ENCODE data around the gene LRPAP1.

The LRPAP1 gene

DNA sequence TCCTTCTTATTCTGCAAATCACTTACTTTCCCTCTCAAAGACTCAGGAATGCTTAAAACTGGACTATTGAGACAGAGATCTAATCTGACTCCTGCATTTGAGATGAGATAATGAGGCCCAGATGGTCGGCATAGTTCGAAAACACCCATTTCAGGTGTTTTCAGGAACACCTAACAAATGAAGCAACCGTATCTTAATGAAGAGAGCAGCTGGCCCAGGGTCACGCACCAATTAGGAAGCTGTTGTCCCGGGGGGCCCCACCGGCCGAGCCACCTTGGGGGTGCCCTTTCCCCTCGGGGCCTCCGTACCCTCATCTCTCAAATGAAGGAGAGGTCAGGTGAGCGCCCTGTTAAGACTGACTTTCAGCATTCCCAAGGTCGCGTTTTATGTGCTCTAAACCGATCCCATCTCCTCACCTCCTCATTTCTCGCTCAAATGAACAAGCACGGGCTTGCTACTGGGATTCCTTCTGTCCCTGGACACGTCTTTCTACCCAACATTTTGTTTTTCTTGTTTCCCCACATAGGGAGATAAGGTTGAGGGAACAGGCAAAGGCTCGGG lies 824 bp downstream of the LRPAP1 start:
- Histone ChIP-seq H3K79me2 (ENCODE audit: control insufficient read depth, insufficient read depth, low read length, poor library complexity) (peaks cover 9% of the 10 kb centered on the region), H3K4me3 (ENCODE audit: low read depth, low read length) (peak overlapping the region; percentile 82), H2AK5ac (ENCODE audit: low read length) (peak overlapping the region; percentile 17), H3K79me1 (ENCODE audit: low read length) (peaks cover 3% of the 10 kb centered on the region), H2BK5ac (ENCODE audit: low read depth, low read length, poor library complexity) (no peak overlapping the region), H3K4me2 (ENCODE audit: low read length) (peak overlapping the region; percentile 77), H3K36me3 (ENCODE audit: control insufficient read depth in 1 of 2, insufficient read depth in 2 of 2, low read length in 2 of 2) (peaks cover 14 to 23% of the 10 kb centered on the region in 2 experiments), H2AFZ (ENCODE audit: insufficient read depth, low read length, poor library complexity) (no peak overlapping the region), H3K18ac (ENCODE audit: low read length) (no peak overlapping the region), H4K8ac (ENCODE audit: low read depth, low read length) (peak overlapping the region; percentile 38), H3K9me3 (ENCODE audit: insufficient read depth, low read depth, low read length) (peaks cover 1% of the 10 kb centered on the region), H3K4ac (ENCODE audit: low read depth, low read length) (peak overlapping the region; percentile 3), H3K14ac (ENCODE audit: low read length) (peak overlapping the region; percentile 1), H3K4me1 (ENCODE audit: control insufficient read depth in 1 of 2, insufficient read depth in 2 of 2, low read length in 2 of 2) (peaks cover 10 to 21% of the 10 kb centered on the region in 2 experiments), H3K27ac (ENCODE audit: low read depth, low read length) (no peak overlapping the region), H3K27me3 (ENCODE audit: insufficient read depth, low read length) (no peaks in the 10 kb centered on the region), H3K9ac (ENCODE audit: low read length) (no peak overlapping the region), H4K12ac (ENCODE audit: low read depth, low read length) (no peak overlapping the region), H3K23ac (ENCODE audit: low read length) (no peak overlapping the region), H2BK12ac (ENCODE audit: low read length) (no peak overlapping the region), H2BK120ac (ENCODE audit: insufficient read depth, low read length, poor library complexity) (no peak overlapping the region), H4K91ac (ENCODE audit: low read depth, low read length) (no peak overlapping the region)
- DNase-seq = peak in 1 of 2 donors; percentile 66
- no CpG with 5 or more reads among the region's 17 CpGs for WGBS (ENCODE audit: extremely low coverage, insufficient coverage, insufficient read length)

DNA sequence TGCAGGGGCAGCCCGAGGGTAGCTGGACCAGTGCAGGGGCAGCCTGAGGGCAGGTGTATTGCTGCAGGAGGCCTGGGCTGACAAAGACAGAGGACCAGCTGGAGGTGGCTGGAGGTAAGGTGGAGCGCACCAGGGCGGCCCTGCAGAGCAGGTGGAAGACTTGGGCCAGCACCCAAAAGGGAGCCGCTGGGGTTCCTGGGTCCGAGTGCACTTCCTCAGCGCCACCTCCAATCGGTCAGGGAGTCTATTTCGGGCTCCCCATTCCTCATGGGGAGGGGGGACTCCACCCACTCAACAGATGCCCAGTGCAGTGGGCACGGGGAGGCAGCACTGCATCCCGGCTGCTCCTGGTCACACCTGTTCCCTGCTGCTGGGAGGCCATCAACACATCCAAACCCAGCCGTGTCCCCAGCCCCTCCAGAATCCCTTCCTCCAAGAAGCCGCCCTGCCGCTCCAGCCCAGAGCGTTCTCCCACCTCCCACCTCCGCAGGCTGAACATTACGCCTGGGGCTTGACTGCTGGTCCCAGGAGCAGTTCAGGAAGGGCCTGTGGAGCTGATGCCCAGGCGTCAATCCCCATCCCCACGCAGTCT lies 1.5 kb downstream of the LRPAP1 start:
- H3K9ac ChIP-seq (ENCODE audit: low read length) = no peak overlapping the region
- H2AFZ ChIP-seq (ENCODE audit: insufficient read depth, low read length, poor library complexity) = no peak overlapping the region
- H3K23ac ChIP-seq (ENCODE audit: low read length) = no peak overlapping the region
- no peak overlapping the region for H4K8ac ChIP-seq (ENCODE audit: low read depth, low read length)
- H3K79me2 ChIP-seq (ENCODE audit: control insufficient read depth, insufficient read depth, low read length, poor library complexity) = peaks cover 9% of the 10 kb centered on the region
- peaks cover 3% of the 10 kb centered on the region for H3K79me1 ChIP-seq (ENCODE audit: low read length)
- no peak overlapping the region for H4K91ac ChIP-seq (ENCODE audit: low read depth, low read length)
- H3K4me3 ChIP-seq (ENCODE audit: low read depth, low read length) = no peak overlapping the region
- H3K4me1 ChIP-seq (ENCODE audit: control insufficient read depth in 1 of 2, insufficient read depth in 2 of 2, low read length in 2 of 2) = peaks cover 10 to 21% of the 10 kb centered on the region in 2 experiments
- no peak overlapping the region for H2BK120ac ChIP-seq (ENCODE audit: insufficient read depth, low read length, poor library complexity)
- peaks cover 14 to 26% of the 10 kb centered on the region in 2 experiments for H3K36me3 ChIP-seq (ENCODE audit: control insufficient read depth in 1 of 2, insufficient read depth in 2 of 2, low read length in 2 of 2)
- no peak for DNase-seq
- no peaks in the 10 kb centered on the region for H3K27me3 ChIP-seq (ENCODE audit: insufficient read depth, low read length)
- H3K18ac ChIP-seq (ENCODE audit: low read length) = no peak overlapping the region
- no peak overlapping the region for H2BK12ac ChIP-seq (ENCODE audit: low read length)
- peaks cover 1% of the 10 kb centered on the region for H3K9me3 ChIP-seq (ENCODE audit: insufficient read depth, low read depth, low read length)
- H3K14ac ChIP-seq (ENCODE audit: low read length) = no peak overlapping the region
- H2AK5ac ChIP-seq (ENCODE audit: low read length) = no peak overlapping the region
- no peak overlapping the region for H4K12ac ChIP-seq (ENCODE audit: low read depth, low read length)
- no peak overlapping the region for H2BK5ac ChIP-seq (ENCODE audit: low read depth, low read length, poor library complexity)
- H3K4me2 ChIP-seq (ENCODE audit: low read length) = peak overlapping the region; percentile 77
- WGBS (ENCODE audit: extremely low coverage, insufficient coverage, insufficient read length) = no CpG with 5 or more reads among the region's 18 CpGs
- H3K4ac ChIP-seq (ENCODE audit: low read depth, low read length) = peak overlapping the region; percentile 16
- no peak overlapping the region for H3K27ac ChIP-seq (ENCODE audit: low read depth, low read length)

DNA sequence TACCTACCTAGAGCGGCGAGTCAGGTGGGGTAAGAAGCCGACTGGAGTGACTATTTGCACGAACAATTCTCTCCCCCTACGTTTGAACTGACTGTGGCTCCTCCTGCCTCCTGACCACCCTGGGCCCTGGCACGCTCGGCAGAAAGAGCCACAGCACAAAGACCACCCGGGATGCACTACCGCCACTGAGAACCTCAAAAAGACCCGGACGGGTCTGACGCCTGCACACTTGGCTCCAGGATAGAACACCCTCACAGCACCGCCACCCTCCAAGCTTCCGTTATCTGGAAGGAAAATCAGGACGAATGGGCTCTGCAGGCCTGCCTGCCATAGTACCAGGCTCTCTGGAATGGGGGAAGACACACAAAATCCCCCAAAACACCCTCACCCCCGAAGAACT lies 2.2 kb downstream of the LRPAP1 start:
- H2AFZ ChIP-seq (ENCODE audit: insufficient read depth, low read length, poor library complexity) = no peak overlapping the region
- no peak overlapping the region for H4K8ac ChIP-seq (ENCODE audit: low read depth, low read length)
- no peak overlapping the region for H3K14ac ChIP-seq (ENCODE audit: low read length)
- no CpG with 5 or more reads among the region's 16 CpGs for WGBS (ENCODE audit: extremely low coverage, insufficient coverage, insufficient read length)
- H3K4me2 ChIP-seq (ENCODE audit: low read length) = no peak overlapping the region
- no peak for DNase-seq
- H3K9ac ChIP-seq (ENCODE audit: low read length) = no peak overlapping the region
- H3K79me2 ChIP-seq (ENCODE audit: control insufficient read depth, insufficient read depth, low read length, poor library complexity) = peaks cover 9% of the 10 kb centered on the region
- peaks cover 3% of the 10 kb centered on the region for H3K79me1 ChIP-seq (ENCODE audit: low read length)
- H2BK5ac ChIP-seq (ENCODE audit: low read depth, low read length, poor library complexity) = no peak overlapping the region
- H3K27me3 ChIP-seq (ENCODE audit: insufficient read depth, low read length) = no peaks in the 10 kb centered on the region
- no peak overlapping the region for H2AK5ac ChIP-seq (ENCODE audit: low read length)
- H3K4ac ChIP-seq (ENCODE audit: low read depth, low read length) = peak overlapping the region; percentile 3
- no peak overlapping the region for H4K91ac ChIP-seq (ENCODE audit: low read depth, low read length)
- peak overlapping the region; percentile 6 for H3K18ac ChIP-seq (ENCODE audit: low read length)
- H3K36me3 ChIP-seq (ENCODE audit: control insufficient read depth in 1 of 2, insufficient read depth in 2 of 2, low read length in 2 of 2) = peaks cover 15 to 32% of the 10 kb centered on the region in 2 experiments
- no peak overlapping the region for H4K12ac ChIP-seq (ENCODE audit: low read depth, low read length)
- H3K23ac ChIP-seq (ENCODE audit: low read length) = no peak overlapping the region
- peaks cover 10 to 21% of the 10 kb centered on the region in 2 experiments for H3K4me1 ChIP-seq (ENCODE audit: control insufficient read depth in 1 of 2, insufficient read depth in 2 of 2, low read length in 2 of 2)
- H3K27ac ChIP-seq (ENCODE audit: low read depth, low read length) = no peak overlapping the region
- peaks cover 1% of the 10 kb centered on the region for H3K9me3 ChIP-seq (ENCODE audit: insufficient read depth, low read depth, low read length)
- H2BK120ac ChIP-seq (ENCODE audit: insufficient read depth, low read length, poor library complexity) = no peak overlapping the region
- no peak overlapping the region for H2BK12ac ChIP-seq (ENCODE audit: low read length)
- no peak overlapping the region for H3K4me3 ChIP-seq (ENCODE audit: low read depth, low read length)

DNA sequence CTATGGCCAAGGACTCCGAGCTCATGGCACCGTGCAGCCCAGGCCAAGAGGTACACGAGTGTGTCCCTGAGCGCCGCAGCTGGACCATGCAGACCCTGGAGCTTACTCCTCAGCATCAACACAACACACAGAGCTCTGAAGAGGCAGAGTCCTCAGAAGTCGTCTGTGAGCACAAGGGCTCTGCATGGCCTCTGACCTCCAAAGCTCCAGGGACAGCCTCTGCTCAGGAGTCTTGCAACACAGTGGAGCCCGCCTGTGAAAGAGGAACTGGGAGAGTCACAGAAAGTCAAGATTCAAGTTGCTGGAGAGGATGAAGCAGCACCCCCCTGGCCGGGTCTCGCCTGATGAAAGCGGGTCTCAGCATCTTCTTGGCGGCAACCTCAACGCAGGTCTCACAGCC lies 2.9 kb downstream of the LRPAP1 start:
- Histone ChIP-seq H3K36me3 (ENCODE audit: control insufficient read depth in 1 of 2, insufficient read depth in 2 of 2, low read length in 2 of 2) (peaks cover 22 to 38% of the 10 kb centered on the region in 2 experiments), H3K4me2 (ENCODE audit: low read length) (no peak overlapping the region), H2BK120ac (ENCODE audit: insufficient read depth, low read length, poor library complexity) (no peak overlapping the region), H3K18ac (ENCODE audit: low read length) (no peak overlapping the region), H2BK12ac (ENCODE audit: low read length) (no peak overlapping the region), H3K27ac (ENCODE audit: low read depth, low read length) (no peak overlapping the region), H3K23ac (ENCODE audit: low read length) (no peak overlapping the region), H3K9me3 (ENCODE audit: insufficient read depth, low read depth, low read length) (peaks cover 1% of the 10 kb centered on the region), H2AFZ (ENCODE audit: insufficient read depth, low read length, poor library complexity) (no peak overlapping the region), H4K8ac (ENCODE audit: low read depth, low read length) (no peak overlapping the region), H3K27me3 (ENCODE audit: insufficient read depth, low read length) (no peaks in the 10 kb centered on the region), H2AK5ac (ENCODE audit: low read length) (no peak overlapping the region), H3K79me2 (ENCODE audit: control insufficient read depth, insufficient read depth, low read length, poor library complexity) (peaks cover 9% of the 10 kb centered on the region), H4K91ac (ENCODE audit: low read depth, low read length) (no peak overlapping the region), H4K12ac (ENCODE audit: low read depth, low read length) (no peak overlapping the region), H3K4ac (ENCODE audit: low read depth, low read length) (no peak overlapping the region), H3K9ac (ENCODE audit: low read length) (no peak overlapping the region), H3K4me3 (ENCODE audit: low read depth, low read length) (no peak overlapping the region), H3K14ac (ENCODE audit: low read length) (no peak overlapping the region), H3K4me1 (ENCODE audit: control insufficient read depth in 1 of 2, insufficient read depth in 2 of 2, low read length in 2 of 2) (peaks cover 10 to 21% of the 10 kb centered on the region in 2 experiments), H2BK5ac (ENCODE audit: low read depth, low read length, poor library complexity) (no peak overlapping the region), H3K79me1 (ENCODE audit: low read length) (peaks cover 3% of the 10 kb centered on the region)
- WGBS (ENCODE audit: extremely low coverage, insufficient coverage, insufficient read length) = no CpG with 5 or more reads among the region's 12 CpGs
- peak in 1 of 2 donors; percentile 25 for DNase-seq

All from trophoblast cell (in vitro differentiated cells and primary cell).